Thoracic aorta (tissue), 2 donors: Measurements from ENCODE around the gene GPX1. TPM values are rescaled to one million over a fixed set of nuclear protein-coding genes. Genes with fewer than 3 reads are reported as not detected.

Source experiments
- ATAC-seq: fragments of 150-250 bp; one replicate; pipeline ENCODE4 v1.8.0; 2017; ENCODE audit warnings: low read depth; ENCODE audit not compliant: insufficient number of reproducible peaks, low FRiP score
- DNase-seq: peaks from one replicate; pipeline ENCODE4 v3.0.0-alpha.2; 2020; ENCODE audit warnings: low spot score
- H3K27ac ChIP-seq, 2 donors: fragments of 200-600 bp; sonication (generic); 1 replicate in 1 of 2; 2 replicates in 1 of 2; pipeline ENCODE4 v1.5.1; 2016; ENCODE audit warnings: mild to moderate bottlenecking in 2 of 2, moderate library complexity in 2 of 2
- H3K27me3 ChIP-seq: fragments of 200-600 bp; sonication (generic); replicated peaks from 2 replicates; pipeline ENCODE4 v1.6.0; 2016; ENCODE audit warnings: mild to moderate bottlenecking; ENCODE audit not compliant: insufficient read depth
- H3K36me3 ChIP-seq: fragments of 200-600 bp; sonication (generic); one replicate; pipeline ENCODE4 v1.5.1; 2016
- H3K4me1 ChIP-seq, 2 donors: fragments of 200-600 bp; sonication (generic); 1 replicate in 1 of 2; 2 replicates in 1 of 2; pipeline versions ENCODE4 v1.5.1 to v1.6.0; 2016; ENCODE audit warnings: low read depth in 2 of 2, mild to moderate bottlenecking in 1 of 2; ENCODE audit not compliant: control insufficient read depth in 1 of 2
- H3K4me3 ChIP-seq: fragments of 200-600 bp; sonication (generic); 2 replicates; pipeline ENCODE4 v1.5.1; 2016; ENCODE audit warnings: mild to moderate bottlenecking
- H3K9me3 ChIP-seq: fragments of 200-600 bp; sonication (generic); 2 replicates; pipeline ENCODE4 v1.5.1; 2016
- total RNA-seq, 2 donors: library from RNA; depleted of rRNA; stranded (reverse); fragments of >200 nt; gene quantifications; one replicate each; pipeline versions ENCODE4 v1.1.0 to v1.2.3, GENCODE V29; 2016
- TF ChIP-seq, protein P1 (sequence below): fragments of 200-600 bp; sonication (generic); IDR thresholded peaks from one replicate; pipeline ENCODE4 v1.5.1; 2019; ENCODE audit warnings: antibody characterized with exemption

GPX1 gene
- total RNA-seq, 2 donors from 2014 or later = 187 to 319 TPM

DNA sequence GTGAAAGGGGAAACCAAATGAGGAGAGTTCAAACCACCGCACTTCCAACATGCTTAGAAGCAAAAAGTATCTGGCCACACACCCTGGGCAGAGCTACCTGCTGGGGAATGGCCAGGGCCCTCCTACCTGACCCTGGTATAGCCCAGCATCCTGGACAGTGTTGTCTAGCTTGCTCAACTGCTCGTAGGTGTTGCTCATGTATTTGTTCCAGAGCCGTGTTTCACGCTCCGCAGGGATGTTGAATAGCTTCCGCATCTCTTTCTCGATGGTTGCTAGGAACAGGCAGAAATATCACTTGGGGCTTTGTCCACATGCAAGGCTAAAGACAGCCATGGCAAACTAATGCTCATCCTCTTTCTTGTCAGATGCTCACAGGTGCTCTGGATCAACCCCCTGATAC lies 33.4 kb downstream of the GPX1 start:
- no peak for DNase-seq
- Histone ChIP-seq H3K4me1 (no peaks in the 10 kb centered on the region), H3K9me3 (no peaks in the 10 kb centered on the region), H3K27ac (no peak overlapping the region), H3K4me3 (no peak overlapping the region), H3K27me3 (no peaks in the 10 kb centered on the region), H3K36me3 (peaks cover 78% of the 10 kb centered on the region)
- TF ChIP-seq, protein P1, sequence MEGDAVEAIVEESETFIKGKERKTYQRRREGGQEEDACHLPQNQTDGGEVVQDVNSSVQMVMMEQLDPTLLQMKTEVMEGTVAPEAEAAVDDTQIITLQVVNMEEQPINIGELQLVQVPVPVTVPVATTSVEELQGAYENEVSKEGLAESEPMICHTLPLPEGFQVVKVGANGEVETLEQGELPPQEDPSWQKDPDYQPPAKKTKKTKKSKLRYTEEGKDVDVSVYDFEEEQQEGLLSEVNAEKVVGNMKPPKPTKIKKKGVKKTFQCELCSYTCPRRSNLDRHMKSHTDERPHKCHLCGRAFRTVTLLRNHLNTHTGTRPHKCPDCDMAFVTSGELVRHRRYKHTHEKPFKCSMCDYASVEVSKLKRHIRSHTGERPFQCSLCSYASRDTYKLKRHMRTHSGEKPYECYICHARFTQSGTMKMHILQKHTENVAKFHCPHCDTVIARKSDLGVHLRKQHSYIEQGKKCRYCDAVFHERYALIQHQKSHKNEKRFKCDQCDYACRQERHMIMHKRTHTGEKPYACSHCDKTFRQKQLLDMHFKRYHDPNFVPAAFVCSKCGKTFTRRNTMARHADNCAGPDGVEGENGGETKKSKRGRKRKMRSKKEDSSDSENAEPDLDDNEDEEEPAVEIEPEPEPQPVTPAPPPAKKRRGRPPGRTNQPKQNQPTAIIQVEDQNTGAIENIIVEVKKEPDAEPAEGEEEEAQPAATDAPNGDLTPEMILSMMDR = no peak
- ATAC-seq = no peak

DNA sequence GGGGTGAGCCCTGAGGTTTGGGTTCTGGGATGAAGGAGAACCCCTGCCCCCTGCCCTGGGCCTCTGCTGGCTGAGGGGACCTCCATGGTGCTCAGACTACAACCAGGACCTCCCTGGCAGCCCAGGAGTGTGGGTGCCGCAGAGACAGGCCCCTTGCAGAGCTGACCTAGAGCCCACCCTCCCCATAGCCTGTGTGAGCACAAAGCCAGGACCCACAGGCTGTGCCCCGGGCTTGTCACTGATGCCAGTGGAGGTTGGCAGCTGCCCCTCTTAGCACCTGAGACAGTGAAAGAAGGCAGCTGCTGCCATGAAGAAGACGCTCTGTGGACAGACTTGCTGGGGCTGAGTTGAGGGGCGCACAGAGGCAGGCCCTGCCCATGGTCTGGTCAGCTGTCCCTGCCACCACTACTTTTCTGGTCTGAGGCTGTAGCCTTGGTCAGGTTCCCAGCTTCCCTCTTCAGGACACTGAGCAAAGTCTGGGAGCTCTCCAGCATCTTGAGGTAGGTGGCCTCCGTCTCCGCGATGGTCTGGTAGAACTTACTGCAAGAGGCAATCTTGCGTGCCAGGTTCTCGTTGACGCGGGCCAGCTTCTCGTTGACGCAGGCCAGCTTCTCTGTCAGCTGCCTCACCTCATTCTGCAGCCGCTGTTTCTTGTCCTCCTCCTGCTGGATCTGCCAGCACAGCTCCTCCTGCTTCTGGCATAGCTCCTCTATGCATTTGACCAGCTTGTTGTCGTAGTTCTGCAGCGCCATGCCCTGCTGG lies 41.3 kb downstream of the GPX1 start:
- DNase-seq (no peak), ATAC-seq (no peak)
- no peaks in the 10 kb centered on the region for H3K9me3 ChIP-seq
- H3K36me3 ChIP-seq = peaks cover 64% of the 10 kb centered on the region
- TF ChIP-seq, protein P1 = no peak
- H3K4me3 ChIP-seq = no peak overlapping the region
- peaks cover 0 to 7% of the 10 kb centered on the region in 2 donors for H3K4me1 ChIP-seq
- H3K27ac ChIP-seq = no peak overlapping the region
- no peaks in the 10 kb centered on the region for H3K27me3 ChIP-seq

DNA sequence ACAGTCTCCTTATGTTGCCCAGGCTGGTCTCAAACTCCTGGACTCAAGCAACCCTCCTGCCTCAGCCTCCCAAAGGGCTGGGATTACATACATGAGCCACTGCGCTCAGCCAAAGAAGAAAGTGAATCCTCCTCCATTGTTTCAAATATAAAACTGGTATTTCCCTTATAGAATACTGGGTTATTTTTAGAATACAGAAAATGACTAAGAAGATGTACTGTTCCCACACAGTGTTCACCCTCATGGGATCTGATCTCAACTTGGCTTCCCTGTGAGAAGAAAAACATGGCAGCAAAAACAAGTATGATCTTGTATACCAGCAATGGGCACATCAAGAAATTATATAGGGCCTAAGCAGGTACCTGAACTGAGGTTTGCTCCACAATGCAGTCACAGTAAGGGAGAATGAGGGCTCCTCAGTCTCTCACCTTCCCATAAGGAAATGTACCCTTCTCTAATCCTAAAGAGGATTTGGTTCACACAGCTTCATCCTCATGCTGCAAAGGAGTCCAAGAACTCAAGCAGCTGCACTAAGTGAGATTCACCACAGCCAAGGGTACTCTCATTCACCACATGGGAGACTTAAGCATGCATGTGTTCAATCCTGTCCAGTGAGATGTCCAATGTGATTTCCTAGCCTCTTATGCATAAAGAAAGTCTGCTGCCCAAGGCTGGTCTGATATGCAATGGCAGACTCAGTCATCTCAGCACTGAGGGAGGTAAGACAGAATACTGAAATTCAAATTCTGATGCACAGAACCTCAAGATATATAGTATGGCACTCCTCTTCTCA lies 44.1 kb downstream of the GPX1 start:
- Histone ChIP-seq H3K4me1 (peaks cover 0 to 7% of the 10 kb centered on the region in 2 donors), H3K27me3 (no peaks in the 10 kb centered on the region), H3K36me3 (peaks cover 47% of the 10 kb centered on the region), H3K4me3 (no peak overlapping the region), H3K27ac (no peak overlapping the region), H3K9me3 (no peaks in the 10 kb centered on the region)
- DNase-seq (no peak), ATAC-seq (no peak)
- TF ChIP-seq, protein P1 = no peak

DNA sequence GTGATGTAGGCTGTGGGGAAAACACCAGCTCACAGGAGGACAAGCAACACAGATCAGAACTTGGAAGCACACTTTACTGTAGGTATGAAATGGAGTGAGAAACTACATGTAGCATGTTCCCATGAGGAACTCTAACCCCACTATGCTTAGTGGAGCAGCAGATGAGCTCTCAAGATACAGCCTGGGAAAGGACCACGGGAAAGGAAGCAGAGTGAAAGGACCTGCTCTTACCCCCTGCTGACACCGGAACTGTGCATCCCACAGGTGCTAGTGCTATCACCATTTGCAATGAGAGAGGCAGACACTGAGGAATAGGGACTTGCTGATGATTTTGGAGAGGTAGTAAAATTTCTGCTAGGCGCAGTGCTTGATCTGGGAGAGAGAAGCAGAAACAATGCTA lies 46.9 kb downstream of the GPX1 start:
- Histone ChIP-seq H3K27me3 (no peaks in the 10 kb centered on the region), H3K9me3 (no peaks in the 10 kb centered on the region), H3K4me1 (peaks cover 0 to 7% of the 10 kb centered on the region in 2 donors), H3K4me3 (no peak overlapping the region), H3K27ac (no peak overlapping the region), H3K36me3 (peaks cover 36% of the 10 kb centered on the region)
- ATAC-seq (no peak), DNase-seq (no peak)
- TF ChIP-seq, protein P1 = no peak

DNA sequence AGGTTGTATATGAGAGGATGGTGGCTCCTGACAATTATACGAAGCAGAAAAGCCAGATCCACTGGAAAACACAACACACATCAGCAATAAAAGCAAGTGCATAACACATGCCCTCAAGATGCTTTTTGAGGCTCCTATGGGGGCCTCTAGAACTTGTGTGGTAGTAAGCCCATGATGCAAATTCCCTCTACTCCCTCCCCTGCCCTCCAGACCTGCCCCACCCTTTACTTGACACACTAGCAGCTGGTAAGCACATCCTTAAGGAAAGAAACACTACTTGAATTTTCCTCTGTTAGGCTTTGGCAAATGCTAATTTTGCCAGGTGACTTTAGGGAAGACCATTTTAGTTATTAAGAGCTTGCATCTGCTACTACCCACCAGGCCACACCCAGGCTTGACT lies 47.5 kb downstream of the GPX1 start:
- H3K9me3 ChIP-seq = no peaks in the 10 kb centered on the region
- ATAC-seq = no peak
- H3K27me3 ChIP-seq = no peaks in the 10 kb centered on the region
- TF ChIP-seq, protein P1 = no peak
- H3K27ac ChIP-seq = no peak overlapping the region
- peaks cover 36% of the 10 kb centered on the region for H3K36me3 ChIP-seq
- peaks cover 0 to 7% of the 10 kb centered on the region in 2 donors for H3K4me1 ChIP-seq
- H3K4me3 ChIP-seq = no peak overlapping the region
- no peak for DNase-seq
